ENCODE data around the gene TSNAXIP1.
A peak's percentile ranks its signal among the peaks of the same experiment; 100 is the strongest.

The TSNAXIP1 gene

DNA sequence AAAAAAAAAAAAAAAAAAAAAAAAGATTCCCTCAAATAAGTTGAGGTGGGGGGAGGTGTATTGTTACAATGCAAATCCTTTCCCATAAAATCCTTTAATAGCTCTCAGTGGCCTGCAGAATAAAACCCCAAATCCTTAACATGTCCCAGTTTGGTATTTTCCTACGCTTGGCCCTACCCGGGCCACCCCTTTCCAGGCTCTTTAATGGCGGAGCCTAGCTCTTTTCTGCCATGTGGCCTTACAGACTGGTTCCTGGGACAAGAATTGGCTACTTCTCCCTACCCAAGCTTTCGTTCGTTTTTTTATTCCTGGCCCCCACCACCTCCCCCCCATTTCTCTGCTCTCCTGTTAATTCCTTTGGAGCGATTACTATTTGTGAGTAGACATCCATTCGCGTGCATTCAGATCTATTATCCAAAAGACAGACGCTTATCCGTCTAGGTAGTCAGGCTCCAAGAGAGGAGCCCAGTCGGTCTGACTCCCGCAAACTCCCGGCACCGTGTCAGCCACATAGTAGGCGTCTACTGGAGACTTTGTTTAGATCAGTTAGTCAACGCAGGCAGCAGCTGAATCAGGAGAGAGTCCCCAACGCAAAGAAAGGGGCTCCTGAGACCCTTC lies 34.6 kb downstream of the TSNAXIP1 start:
- DNase-seq = no peak

DNA sequence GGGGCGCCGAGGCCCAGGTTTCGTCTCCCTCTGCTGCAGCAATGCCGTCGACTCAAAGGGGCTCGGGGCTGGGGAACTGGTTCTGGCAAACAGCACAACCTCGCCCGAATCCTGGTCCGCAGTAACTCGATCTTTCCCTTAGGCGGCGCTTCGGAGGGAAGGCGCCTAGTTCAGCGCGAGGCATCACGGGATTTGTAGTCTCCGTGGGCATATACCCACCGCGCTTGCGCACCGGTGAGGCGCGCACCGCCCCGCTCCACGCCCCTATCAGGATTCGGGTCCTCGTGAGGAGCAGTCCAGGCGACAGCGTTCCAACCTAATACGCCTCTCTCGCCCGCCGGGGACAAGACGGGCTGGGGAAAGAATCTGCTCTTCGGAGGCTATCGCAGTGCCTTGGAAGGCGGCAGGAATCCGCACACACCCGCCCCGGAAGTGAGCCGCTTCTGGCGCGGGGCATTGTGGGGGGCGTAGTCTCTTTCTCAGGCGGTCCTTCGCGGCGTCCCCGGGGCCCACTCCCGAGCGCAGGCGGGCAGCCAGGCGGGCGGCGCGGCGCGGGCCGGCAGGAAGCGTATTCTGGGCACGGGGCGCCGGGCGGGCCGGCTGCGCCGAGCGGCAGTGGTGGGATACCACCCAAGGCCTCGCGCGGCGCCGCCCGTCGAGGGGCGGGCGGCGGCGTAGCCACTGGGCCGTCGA lies 35.3 kb downstream of the TSNAXIP1 start, which contains the start of gene THAP11:
THAP11 (plus strand) TSS at position 505 of the 693 bp plus-strand sequence. CDS start 235 bp downstream, outside the sequence.
- DNase-seq = peak; percentile 93

DNA sequence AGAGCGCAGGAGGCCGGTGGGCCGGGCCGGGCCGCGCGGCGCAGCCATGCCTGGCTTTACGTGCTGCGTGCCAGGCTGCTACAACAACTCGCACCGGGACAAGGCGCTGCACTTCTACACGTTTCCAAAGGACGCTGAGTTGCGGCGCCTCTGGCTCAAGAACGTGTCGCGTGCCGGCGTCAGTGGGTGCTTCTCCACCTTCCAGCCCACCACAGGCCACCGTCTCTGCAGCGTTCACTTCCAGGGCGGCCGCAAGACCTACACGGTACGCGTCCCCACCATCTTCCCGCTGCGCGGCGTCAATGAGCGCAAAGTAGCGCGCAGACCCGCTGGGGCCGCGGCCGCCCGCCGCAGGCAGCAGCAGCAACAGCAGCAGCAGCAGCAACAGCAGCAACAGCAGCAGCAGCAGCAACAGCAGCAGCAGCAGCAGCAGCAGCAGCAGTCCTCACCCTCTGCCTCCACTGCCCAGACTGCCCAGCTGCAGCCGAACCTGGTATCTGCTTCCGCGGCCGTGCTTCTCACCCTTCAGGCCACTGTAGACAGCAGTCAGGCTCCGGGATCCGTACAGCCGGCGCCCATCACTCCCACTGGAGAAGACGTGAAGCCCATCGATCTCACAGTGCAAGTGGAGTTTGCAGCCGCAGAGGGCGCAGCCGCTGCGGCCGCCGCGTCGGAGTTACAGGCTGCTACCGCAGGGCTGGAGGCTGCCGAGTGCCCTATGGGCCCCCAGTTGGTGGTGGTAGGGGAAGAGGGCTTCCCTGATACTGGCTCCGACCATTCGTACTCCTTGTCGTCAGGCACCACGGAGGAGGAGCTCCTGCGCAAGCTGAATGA lies 36.0 kb downstream of the TSNAXIP1 start:
- peak; percentile 54 for DNase-seq

DNA sequence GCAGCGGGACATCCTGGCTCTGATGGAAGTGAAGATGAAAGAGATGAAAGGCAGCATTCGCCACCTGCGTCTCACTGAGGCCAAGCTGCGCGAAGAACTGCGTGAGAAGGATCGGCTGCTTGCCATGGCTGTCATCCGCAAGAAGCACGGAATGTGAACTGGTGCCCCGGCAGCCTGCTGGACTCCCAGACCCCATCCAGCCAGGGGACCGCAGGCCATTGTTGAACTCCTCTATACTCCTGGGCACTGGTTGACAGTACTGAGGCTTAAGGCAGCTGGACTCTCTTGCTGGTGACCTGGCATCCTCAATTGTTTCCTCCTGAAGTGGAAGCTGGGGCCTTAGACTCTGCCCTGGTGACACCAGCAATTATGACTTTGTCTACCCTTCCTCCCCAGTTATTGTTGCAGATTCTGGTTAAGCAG lies 36.7 kb downstream of the TSNAXIP1 start:
- DNase-seq = no peak

DNA sequence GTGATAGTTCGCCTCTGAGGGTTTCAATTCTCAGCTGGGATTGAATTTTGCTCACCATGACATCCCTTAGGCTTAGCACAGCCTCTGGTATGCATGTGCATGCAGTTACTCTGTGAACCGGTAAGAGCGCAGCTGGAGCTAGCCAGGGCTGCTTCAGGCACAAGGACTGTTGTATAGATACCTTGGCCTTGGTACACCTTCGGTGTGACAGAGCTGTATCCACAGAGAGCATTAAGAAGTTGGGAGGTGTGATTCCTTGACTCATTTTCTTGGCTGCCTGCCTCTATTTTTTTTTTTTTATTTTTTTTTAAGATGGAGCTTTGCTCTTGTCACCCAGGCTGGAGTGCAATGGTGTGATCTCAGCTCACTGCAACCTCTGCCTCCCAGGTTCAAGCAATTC lies 37.8 kb downstream of the TSNAXIP1 start:
- DNase-seq = no peak

DNA sequence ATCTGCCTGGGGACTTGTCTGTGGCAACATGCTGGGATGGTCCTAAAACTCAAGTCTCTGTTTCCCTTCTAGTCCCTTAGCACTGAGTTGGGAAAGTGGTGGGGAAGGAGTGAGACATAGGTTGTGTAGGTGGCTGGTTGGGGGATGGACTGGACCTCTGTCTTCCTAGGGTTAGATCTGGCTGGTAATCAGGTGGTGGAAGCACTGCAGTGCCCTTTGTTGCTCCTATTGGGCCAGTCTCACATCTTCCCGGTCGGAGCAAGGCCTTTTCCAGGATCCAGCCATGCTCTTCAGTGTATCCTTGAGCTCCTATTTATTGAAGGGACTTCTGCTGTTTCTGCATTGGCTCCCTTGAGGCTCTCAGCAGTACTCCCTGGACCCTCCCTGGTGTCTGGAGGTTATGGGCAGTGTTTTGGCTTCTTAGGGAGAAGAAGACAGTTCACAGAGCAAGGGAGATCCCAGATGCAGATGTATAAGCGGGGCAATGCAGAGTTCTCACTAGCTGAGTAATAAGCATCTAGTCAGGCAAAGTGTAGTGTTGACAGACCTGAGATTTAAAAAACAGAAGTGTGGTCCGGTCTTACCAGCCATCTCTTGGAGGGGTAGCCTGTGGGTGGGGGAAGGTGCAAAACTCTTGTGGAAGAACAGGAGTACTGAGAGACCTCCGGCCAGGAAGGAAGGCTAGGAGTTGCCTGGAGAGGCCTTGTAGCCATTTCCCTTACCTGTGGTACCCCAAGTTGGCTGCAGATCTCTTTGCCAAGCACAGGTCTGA lies 38.8 kb downstream of the TSNAXIP1 start:
- DNase-seq = no peak

DNA sequence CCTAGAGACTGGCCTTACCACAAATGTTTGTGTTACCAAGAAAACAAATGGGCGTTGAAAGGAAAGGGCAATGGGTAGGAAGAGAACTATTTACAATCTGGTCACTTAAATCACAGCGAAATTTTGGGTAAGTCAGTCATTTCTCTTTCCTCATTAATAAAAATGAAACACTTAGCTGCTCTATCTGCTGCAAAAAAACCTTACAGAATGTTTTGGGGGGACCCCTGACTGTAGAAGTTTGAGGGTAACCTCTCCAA lies 39.3 kb downstream of the TSNAXIP1 start:
- no peak for DNase-seq

DNA sequence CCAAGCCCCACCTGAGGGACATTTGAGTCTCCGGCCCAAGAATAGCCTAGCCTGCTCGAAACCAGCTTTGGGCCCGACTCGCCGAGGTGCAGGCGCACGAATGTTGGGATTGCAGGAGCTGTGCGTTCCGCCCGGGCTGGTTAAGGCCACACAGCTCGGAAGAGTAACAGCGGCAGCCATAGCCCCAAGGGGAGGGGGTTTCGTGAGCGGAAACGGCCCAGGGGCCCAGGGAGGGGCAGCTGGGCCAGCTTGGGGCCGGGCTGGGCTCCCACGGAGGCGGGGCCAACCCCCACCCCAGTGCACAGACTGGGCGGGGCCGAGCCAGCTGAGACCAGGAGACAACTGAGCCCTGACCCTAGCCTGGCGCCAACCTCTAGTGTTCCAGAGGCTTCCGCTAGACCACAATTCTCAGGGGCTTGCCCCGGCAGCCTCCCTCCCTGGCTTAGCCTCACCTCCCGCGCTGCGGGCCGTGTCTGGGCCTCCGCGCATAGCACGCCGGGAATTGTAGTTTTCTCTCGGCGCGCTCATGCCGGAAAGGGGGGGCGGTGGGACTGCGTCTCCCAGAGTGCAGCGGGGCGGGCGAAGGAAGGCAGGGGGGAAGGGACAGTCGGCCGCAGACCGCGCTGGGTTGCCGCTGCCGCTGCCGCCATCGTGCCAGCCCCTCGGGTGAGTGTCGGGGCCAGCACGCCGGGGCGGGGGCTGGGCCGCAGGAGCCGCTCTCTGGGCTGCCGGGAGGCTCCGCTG lies 39.8 kb downstream of the TSNAXIP1 start, which contains the start of gene NUTF2:
NUTF2 (plus strand) TSS at position 614 of the 744 bp plus-strand sequence. CDS start 18,198 bp downstream, outside the sequence.
- DNase-seq = peak; percentile 95

DNA sequence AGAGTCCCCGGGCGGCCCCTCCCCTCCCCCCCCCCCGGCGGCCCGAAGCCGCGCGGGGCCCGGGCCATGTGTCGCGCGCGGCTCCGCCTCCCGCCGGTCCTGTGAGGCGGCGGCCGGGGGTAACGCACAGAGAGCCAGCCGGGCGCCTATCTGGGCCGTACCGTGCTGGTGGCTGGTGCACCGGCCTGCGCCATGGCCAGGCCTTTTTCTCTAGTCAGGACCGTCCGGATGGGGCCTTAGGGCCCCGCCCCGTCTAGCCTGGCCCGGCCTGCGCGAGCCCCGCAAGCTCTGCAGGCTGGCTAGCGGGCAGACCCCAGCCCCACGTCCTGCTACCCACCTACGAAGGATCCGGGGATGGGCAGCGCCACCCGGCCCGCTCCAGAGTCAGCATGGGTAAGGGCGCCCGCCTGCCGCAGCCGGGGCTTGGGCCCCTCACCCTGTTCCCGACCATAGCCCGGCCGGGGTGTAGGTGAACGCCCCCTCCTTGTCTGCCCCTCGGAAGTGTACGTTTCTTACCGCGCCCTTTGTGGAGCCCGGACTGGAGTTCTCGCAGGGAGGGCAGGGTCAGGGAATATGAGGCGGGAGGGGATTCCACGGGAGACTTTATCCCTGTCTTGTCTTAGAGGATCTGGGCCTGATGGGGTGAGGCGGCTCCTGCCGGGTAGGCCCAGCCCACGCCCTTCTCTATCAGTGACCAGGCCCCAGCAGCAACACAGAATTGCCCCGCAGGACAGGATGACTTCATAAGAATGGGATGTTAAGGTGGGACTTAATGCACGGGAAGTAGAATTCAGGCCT lies 40.6 kb downstream of the TSNAXIP1 start, which contains the start of gene CENPT:
CENPT (minus strand) TSS at position 630 of the 798 bp plus-strand sequence. CDS start 13,834 bp downstream, outside the sequence.
- DNase-seq = no peak

DNA sequence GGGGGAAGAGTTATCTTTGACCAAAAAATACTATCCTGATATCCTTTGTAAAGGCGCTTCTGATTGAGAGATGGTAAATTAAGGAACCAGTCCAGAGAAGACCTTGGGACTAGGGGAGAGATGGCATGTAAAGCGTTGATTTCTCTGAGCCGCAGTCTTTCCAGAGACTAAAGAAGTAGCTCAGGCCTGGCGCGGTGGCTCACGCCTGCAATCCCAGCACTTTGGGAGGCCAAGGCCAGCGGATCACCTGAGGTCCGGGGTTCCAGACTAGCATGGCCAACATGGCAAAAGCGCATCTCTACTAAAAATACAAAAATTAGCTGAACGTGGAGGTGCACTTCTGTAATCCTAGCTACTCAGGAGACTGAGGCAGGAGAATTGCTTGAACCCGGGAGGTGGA lies 41.4 kb downstream of the TSNAXIP1 start:
- DNase-seq = no peak

DNA sequence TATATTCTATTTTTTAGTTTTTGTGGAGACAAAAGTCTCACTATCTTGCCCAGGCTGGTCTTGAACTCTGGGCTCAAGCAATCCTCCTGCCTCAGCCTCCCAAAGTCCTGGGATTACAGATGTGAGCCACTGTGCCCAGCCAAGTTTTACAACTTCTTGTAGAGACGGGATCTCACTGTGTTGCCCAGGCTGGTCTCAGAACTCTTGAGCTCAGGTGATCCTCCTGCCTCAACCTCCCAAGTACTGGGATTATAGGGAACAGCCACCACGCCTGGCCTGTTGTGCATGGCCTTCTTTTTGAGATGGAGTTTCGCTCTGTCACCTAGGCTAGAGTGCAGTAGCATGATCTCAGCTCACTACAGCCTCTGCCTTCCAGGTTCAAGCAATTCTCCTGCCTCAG lies 47.0 kb downstream of the TSNAXIP1 start:
- DNase-seq = no peak

DNA sequence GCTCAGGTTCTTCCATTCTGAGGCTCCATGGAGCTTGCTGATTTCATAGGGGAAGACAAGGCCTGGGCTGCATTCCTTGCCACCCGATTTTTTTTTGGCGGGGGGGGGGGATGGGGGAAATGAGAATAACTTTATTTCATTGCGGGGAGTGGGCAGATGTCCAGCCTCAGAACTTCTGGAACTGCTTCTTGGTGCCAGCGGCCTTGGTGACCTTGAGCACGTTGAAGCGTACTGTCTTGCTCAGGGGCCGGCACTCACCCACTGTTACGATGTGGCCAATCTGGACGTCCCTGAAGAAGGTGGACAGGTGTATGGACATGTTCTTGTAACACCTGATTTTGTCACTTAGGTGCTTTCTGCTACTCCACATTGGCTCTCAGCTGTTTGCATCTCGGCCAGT lies 49.1 kb downstream of the TSNAXIP1 start:
- no peak for DNase-seq

DNA sequence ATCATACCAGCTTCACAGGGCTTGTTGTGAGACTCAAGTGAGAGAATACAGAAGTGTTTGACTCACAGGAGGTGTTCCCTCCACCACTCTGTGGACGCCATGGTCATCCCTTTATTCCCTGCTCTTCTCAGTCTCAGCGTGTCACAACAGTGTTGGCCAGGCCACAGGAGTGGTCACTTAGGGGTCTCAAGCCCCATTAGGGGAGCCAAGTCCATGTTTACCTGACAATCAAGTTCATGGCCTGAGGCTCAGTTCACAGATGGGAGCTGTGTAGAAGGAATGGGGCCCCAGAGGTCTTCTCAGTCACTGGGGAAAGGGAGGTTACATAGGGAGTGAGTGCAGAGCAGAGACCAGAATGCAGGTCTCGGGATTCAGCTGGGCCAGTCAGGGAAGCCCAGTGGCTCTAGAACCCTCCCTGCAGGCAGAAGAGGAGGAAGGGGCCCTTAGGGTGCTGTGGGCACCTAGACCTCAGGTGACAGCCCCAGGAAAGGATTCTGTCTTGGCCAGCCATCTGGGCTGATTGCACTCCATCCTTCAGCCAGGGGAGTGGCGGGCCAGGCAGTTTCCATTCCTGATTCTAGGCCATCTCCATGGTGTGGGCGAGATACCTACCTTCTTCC lies 50.3 kb downstream of the TSNAXIP1 start:
- DNase-seq = no peak

DNA sequence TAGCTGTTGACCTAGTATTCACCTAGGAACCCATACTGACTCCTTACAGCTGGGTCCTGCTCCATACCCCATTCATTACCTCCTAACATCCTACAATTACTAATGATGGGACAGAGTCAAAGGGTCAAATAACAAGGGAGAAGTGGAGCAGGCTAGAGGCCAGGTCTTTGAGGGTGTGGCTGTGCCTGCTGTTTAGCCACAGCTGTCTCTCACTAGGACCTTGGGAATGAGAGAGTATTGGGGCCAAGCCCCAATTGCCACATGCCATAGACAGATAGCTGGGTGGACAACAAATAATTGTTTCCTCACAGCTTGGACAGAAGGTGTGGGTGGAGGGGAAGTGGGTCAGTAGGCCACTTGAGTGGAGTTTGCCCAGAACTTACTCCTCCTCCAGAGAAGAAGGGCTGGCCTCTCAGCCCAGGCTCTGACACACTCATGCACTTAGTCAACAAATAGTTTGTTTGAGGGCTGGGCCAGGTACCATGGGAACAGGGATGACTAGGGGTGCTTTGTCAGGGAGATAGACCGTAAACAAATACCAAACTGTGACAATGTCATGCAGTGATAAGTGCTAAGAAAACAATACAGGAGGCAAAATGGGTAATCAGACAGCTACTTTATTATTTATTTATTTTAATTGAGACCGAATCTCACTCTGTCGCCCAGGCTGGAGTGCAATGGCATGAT lies 51.0 kb downstream of the TSNAXIP1 start:
- DNase-seq = peak; percentile 31

DNA sequence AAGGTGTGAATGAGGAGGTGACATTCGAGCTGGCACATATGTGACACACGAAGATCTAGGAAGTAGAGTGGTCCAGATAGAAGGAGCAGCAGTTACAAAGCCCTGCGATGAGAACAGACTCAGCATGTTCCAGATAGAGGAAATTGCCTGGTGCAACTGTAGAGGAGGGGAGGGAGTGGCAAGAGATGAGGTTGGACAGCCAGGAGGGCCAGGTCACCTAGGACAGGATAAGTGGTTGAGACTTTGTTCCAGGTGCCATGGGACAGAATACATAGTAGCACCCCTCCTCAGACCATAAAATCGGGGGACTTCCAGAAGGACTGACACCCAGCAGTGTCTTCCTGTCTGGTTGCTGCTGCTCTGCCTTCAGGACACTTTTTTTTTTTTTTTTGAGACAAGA lies 51.8 kb downstream of the TSNAXIP1 start:
- no peak for DNase-seq

DNA sequence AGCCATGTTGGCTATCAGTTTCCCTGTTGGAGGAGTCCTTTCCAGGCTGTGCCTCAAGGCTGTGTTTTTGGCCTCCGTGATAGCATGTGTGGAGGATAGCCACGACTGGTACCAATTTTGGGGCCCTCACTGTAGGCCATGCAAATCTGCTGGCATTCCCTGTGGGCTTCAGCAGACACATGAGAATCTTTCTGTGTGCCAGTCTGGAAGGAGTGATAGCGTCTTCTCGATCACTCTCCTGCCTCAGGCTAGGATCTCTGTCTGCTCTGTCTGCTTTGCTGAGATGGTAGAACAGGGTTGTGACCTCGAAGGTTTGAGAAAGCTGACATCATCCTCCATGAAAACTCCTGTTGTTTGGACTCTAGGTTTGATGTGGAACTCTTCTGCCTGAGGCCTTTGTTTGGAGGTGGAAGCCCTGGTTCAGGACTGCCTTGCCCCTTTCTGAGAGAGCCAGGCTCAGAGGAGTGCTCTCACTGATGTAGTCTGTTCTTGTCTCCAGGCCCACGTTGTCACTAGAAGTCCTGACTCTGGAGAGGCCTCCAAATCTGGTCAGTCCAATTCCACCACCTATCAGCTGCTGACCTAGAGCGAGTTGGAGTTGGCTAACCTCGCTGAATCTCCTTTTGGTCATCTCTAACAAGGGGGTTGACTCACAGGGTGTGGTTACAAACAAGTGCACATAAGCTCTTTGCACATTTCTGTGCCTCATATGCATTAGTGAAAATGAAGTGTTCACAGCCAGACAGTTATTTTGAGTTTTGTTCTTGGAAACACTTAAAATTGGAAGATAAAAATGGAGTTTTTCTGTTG lies 54.1 kb downstream of the TSNAXIP1 start:
- DNase-seq = no peak

DNA sequence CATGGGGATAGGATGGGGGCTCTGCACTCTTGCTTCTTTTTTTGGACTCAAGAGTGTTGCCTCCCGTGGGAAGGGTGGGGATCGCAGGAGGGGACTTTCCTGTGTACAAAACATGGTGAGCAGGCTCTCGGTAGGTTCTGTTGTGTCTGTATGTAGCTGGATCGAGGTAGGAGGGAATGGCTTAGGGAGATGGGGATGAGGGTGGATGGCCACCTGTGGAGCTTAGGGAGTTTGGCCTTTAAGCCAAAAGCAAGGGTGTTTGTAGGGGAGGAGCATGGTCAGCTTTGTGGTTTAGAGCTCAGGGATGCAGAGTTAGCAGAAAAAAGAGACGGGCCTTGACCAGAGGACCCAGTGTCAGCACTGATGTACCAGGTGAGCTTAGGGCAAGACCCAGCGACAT lies 55.2 kb downstream of the TSNAXIP1 start:
- no peak for DNase-seq

DNA sequence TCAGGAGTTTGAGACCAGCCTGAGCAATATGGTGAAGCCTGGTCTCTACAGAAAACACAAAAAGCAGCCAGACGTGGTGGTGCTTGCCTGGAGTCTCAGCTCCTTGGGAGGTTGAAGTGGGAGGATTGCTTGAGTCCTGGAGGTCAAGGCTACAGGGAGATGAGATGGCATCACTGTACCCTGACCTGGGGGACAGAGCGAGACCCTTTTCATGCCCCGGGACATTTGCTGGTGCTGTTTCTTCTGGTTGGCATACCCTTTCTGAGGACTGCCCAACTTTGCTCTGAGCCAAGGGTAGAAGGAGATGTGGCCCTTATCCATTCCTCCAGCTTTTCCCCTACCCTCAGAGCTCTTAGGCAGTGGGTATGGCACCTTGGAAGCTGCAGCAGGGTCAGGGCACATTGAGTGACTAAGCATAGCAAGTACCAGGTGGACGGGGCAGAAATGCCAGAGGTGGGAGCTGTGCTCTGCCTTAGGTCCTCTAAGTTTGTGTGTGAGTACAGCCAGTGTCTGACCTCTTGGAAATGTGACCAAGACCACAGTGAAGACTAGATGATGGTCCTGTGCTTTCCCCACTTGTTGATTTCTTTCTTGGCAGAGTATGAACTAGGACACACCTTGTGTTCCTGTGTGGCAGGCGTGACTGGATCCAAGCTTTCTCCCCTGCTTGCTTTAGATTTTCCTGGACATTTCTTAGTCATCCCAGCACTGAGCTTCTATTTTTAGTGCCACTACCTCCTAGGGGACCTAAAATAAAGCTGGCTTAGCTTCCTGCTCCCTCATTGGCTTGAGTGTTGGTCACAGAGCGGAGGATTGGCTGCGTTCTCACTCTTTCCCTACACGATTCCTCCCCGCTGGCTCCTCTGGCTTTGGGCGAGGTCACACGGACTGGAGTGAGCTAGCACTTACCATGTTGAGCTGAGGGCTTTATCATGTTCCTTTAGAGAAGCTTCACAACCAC lies 56.2 kb downstream of the TSNAXIP1 start:
- no peak for DNase-seq

Measured in activated CD8-positive, alpha-beta memory T cell treated with anti-CD3 and anti-CD28 coated beads, Interleukin-2, amount 50 U/mL, for 4 hours (primary cell).